H9 (cell line): Measurements from ENCODE around the gene CD247. TPM values are rescaled to one million over a fixed set of nuclear protein-coding genes. Genes with fewer than 3 reads are reported as not detected.
A peak's percentile ranks its signal among the peaks of the same experiment; 100 is the strongest.

Source experiments
- DNase-seq: peaks from one replicate; pipeline ENCODE4 v3.0.0-alpha.2; 2017
- H2AFZ ChIP-seq: one replicate; pipeline ENCODE4 v1.6.1; 2013; ENCODE audit warnings: mild to moderate bottlenecking, low read length, control low read depth, moderate library complexity
- H2AK5ac ChIP-seq: 2 replicates; pipeline ENCODE4 v1.6.1; 2013; ENCODE audit warnings: low read length, control low read depth, mixed read lengths; ENCODE audit not compliant: insufficient read length
- H2BK120ac ChIP-seq: one replicate; pipeline ENCODE4 v1.6.1; 2013; ENCODE audit warnings: low read depth, mild to moderate bottlenecking, low read length, control low read depth, inconsistent platforms; ENCODE audit not compliant: poor library complexity, severe bottlenecking
- H2BK12ac ChIP-seq: 2 replicates; pipeline ENCODE4 v1.6.1; 2013; ENCODE audit warnings: low read length, control low read depth, mixed read lengths, low read depth; ENCODE audit not compliant: insufficient read length
- H2BK15ac ChIP-seq: 2 replicates; pipeline ENCODE4 v1.6.1; 2013; ENCODE audit warnings: low read depth, low read length, control low read depth
- H2BK20ac ChIP-seq: one replicate; pipeline ENCODE4 v1.6.1; 2013; ENCODE audit warnings: low read depth, mild to moderate bottlenecking, low read length, control low read depth, inconsistent platforms; ENCODE audit not compliant: poor library complexity, severe bottlenecking
- H2BK5ac ChIP-seq: 2 replicates; pipeline ENCODE4 v1.6.1; 2013; ENCODE audit warnings: low read length, control low read depth, mixed read lengths; ENCODE audit not compliant: insufficient read length
- H3K14ac ChIP-seq: 2 replicates; pipeline ENCODE4 v1.6.1; 2013; ENCODE audit warnings: low read length, control low read depth; ENCODE audit not compliant: insufficient read depth
- H3K18ac ChIP-seq: 2 replicates; pipeline ENCODE4 v1.6.1; 2013; ENCODE audit warnings: low read depth, mild to moderate bottlenecking, mixed read lengths, low read length, control low read depth; ENCODE audit not compliant: insufficient read length
- H3K23ac ChIP-seq: 2 replicates; pipeline ENCODE4 v1.6.1; 2013; ENCODE audit warnings: low read length, control low read depth, mixed read lengths, low read depth; ENCODE audit not compliant: insufficient read length
- H3K23me2 ChIP-seq: 2 replicates; pipeline ENCODE4 v1.6.1; 2013; ENCODE audit warnings: low read depth, mild to moderate bottlenecking, mixed read lengths, low read length, control low read depth; ENCODE audit not compliant: insufficient read length, poor library complexity, severe bottlenecking
- H3K27ac ChIP-seq: 2 replicates; pipeline ENCODE4 v1.5.1; 2013; ENCODE audit warnings: low read length, control low read depth, mixed read lengths, low read depth; ENCODE audit not compliant: insufficient read length
- H3K27me3 ChIP-seq: 2 replicates; pipeline ENCODE4 v1.6.1; 2013; ENCODE audit warnings: low read length, control low read depth, inconsistent platforms; ENCODE audit not compliant: insufficient read depth
- H3K4ac ChIP-seq: 2 replicates; pipeline ENCODE4 v1.6.1; 2013; ENCODE audit warnings: low read depth, mild to moderate bottlenecking, control low read depth, inconsistent platforms, low read length, moderate library complexity
- H3K4me1 ChIP-seq: 2 replicates; pipeline ENCODE4 v1.6.1; 2013; ENCODE audit warnings: low read length, control low read depth, inconsistent platforms; ENCODE audit not compliant: insufficient read depth
- H3K4me2 ChIP-seq: 2 replicates; pipeline ENCODE4 v1.6.1; 2013; ENCODE audit warnings: low read length, control low read depth, mixed read lengths; ENCODE audit not compliant: insufficient read length, insufficient read depth
- H3K56ac ChIP-seq: 2 replicates; pipeline ENCODE4 v1.6.1; 2013; ENCODE audit warnings: low read depth, mild to moderate bottlenecking, mixed read lengths, low read length, control low read depth; ENCODE audit not compliant: insufficient read length
- H3K79me1 ChIP-seq: 2 replicates; pipeline ENCODE4 v1.6.1; 2013; ENCODE audit warnings: low read depth, mild to moderate bottlenecking, moderate library complexity, low read length, control low read depth, inconsistent platforms; ENCODE audit not compliant: insufficient read depth, poor library complexity, severe bottlenecking
- H3K79me2 ChIP-seq: 2 replicates; pipeline ENCODE4 v1.6.1; 2013; ENCODE audit warnings: low read length, control low read depth, inconsistent platforms; ENCODE audit not compliant: insufficient read depth
- H3K9ac ChIP-seq: 2 replicates; pipeline ENCODE4 v1.6.1; 2013; ENCODE audit warnings: low read length, control low read depth, mixed read lengths; ENCODE audit not compliant: insufficient read length; ENCODE audit errors: extremely low read depth
- H3K9me3 ChIP-seq: one replicate; pipeline ENCODE4 v1.6.1; 2013; ENCODE audit warnings: low read depth, low read length, inconsistent platforms; ENCODE audit not compliant: control insufficient read depth
- H3T11ph ChIP-seq: one replicate; pipeline ENCODE4 v1.6.1; 2013; ENCODE audit warnings: mild to moderate bottlenecking, low read length, control low read depth, inconsistent platforms
- H4K20me1 ChIP-seq: one replicate; pipeline ENCODE4 v1.6.1; 2013; ENCODE audit not compliant: control insufficient read depth, insufficient read length, insufficient read depth
- H4K5ac ChIP-seq: 2 replicates; pipeline ENCODE4 v1.6.1; 2013; ENCODE audit warnings: low read depth, mild to moderate bottlenecking, mixed read lengths, low read length, control low read depth; ENCODE audit not compliant: insufficient read length
- H4K8ac ChIP-seq: replicated peaks from 2 replicates; pipeline ENCODE4 v1.6.1; 2013; ENCODE audit warnings: low read length, control low read depth, mixed read lengths, low read depth; ENCODE audit not compliant: insufficient read length
- H4K91ac ChIP-seq: 2 replicates; pipeline ENCODE4 v1.6.1; 2013; ENCODE audit warnings: low read depth, mild to moderate bottlenecking, moderate library complexity, mixed read lengths, low read length, control low read depth; ENCODE audit not compliant: insufficient read length
- H3K27ac Mint-ChIP-seq, 3 experiments: 2 replicates in 2 of 3; 3 replicates in 1 of 3; pipeline ENCODE4 v1.8.0; 2020 to 2021; ENCODE audit warnings: mixed read lengths in 3 of 3, mild to moderate bottlenecking in 1 of 3, moderate library complexity in 1 of 3
- H3K27me3 Mint-ChIP-seq: 2 replicates; pipeline ENCODE4 v1.8.0; 2021; ENCODE audit warnings: low read depth, mild to moderate bottlenecking, moderate library complexity, mixed read lengths
- H3K36me3 Mint-ChIP-seq, 3 experiments: 2 replicates in 2 of 3; 3 replicates in 1 of 3; pipeline ENCODE4 v1.8.0; 2020 to 2021; ENCODE audit warnings: low read depth in 3 of 3, mixed read lengths in 3 of 3; ENCODE audit not compliant: insufficient read depth in 1 of 3
- H3K4me1 Mint-ChIP-seq, 2 experiments: 2 replicates each; pipeline ENCODE4 v1.8.0; 2020; ENCODE audit warnings: mixed read lengths in 2 of 2
- H3K4me3 Mint-ChIP-seq, 2 experiments: 2 replicates in 1 of 2; 3 replicates in 1 of 2; pipeline ENCODE4 v1.8.0; 2020 to 2021; ENCODE audit warnings: mild to moderate bottlenecking in 2 of 2, mixed read lengths in 2 of 2, moderate library complexity in 1 of 2
- H3K9me3 Mint-ChIP-seq, 2 experiments: 2 replicates in 1 of 2; 3 replicates in 1 of 2; pipeline ENCODE4 v1.8.0; 2020; ENCODE audit warnings: mild to moderate bottlenecking in 2 of 2, mixed read lengths in 2 of 2, moderate library complexity in 1 of 2
- CTCF ChIP-seq: fragments of 200-600 bp; sonication (generic); conservative IDR thresholded peaks from 3 replicates; pipeline ENCODE4 v1.8.0; 2021; ENCODE audit warnings: antibody characterized with exemption, mild to moderate bottlenecking
- WGBS: extraction: QIAGEN DNeasy Blood & Tissue Kit; methylation state at CpG from one replicate; pipeline ENCODE4 v1.1.7; 2013; ENCODE audit warnings: missing lambda C conversion rate, low lambda C conversion rate, mixed read lengths; ENCODE audit not compliant: insufficient read length; ENCODE audit errors: extremely low coverage; 5-methylcytosine and 5-hydroxymethylcytosine counted together
- total RNA-seq: library from RNA; stranded (reverse); gene quantifications from 2 replicates; pipeline ENCODE4 v1.2.1, GENCODE V29; 2021

Gene CD247
- total RNA-seq, 1 experiment from 2014 or later = 1.2 TPM

GRCh38 chr1:167457936-167458584, 60.3 kb downstream of the CD247 start:
- no peaks in the 10 kb centered on the region for H3K9me3 Mint-ChIP-seq
- Histone ChIP-seq H3K4me1 (no peaks in the 10 kb centered on the region; the same call in 1 of the 2 replicates), H4K20me1 (no peaks in the 10 kb centered on the region), H3K23ac (no peak overlapping the region), H3K14ac (no peak overlapping the region; the same call in 1 of the 2 replicates), H2AK5ac (no peak overlapping the region), H3K79me2 (no peaks in the 10 kb centered on the region), H3K23me2 (peaks cover 8% of the 10 kb centered on the region), H3K9me3 (no peaks in the 10 kb centered on the region), H3T11ph (no peak overlapping the region), H4K5ac (no peak overlapping the region), H3K4ac (no peak overlapping the region), H4K91ac (no peak overlapping the region), H2BK5ac (no peak overlapping the region), H3K4me2 (no peak overlapping the region), H2BK12ac (no peak overlapping the region), H3K79me1 (no peaks in the 10 kb centered on the region), H3K27ac (no peak overlapping the region), H2BK20ac (no peak overlapping the region), H4K8ac (no peak overlapping the region), H3K9ac (no peak overlapping the region), H3K27me3 (peaks cover 8% of the 10 kb centered on the region; the same call in 1 of the 2 replicates), H3K18ac (no peak overlapping the region), H2BK15ac (no peak overlapping the region), H2AFZ (no peak overlapping the region), H2BK120ac (no peak overlapping the region), H3K56ac (no peak overlapping the region)
- no peak overlapping the region; a peak in 1 of 5 replicates for H3K4me3 Mint-ChIP-seq
- WGBS = no CpG with 5 or more reads among the region's 11 CpGs
- no peak for TF ChIP-seq CTCF
- peaks cover 32 to 33% of the 10 kb centered on the region in 2 experiments for H3K4me1 Mint-ChIP-seq
- no peak overlapping the region for H3K27ac Mint-ChIP-seq
- peak; percentile 63 for DNase-seq
- no peaks in the 10 kb centered on the region; a peak in 1 of 7 replicates for H3K36me3 Mint-ChIP-seq
- H3K27me3 Mint-ChIP-seq = peaks cover 37% of the 10 kb centered on the region
